Caki2 (cell line): ENCODE results near the gene ACTN1. TPM values are rescaled to one million over a fixed set of nuclear protein-coding genes. Genes with fewer than 3 reads are reported as not detected.

Experiments used
- DNase-seq: peaks from one replicate; pipeline ENCODE4 v3.0.0-alpha.2; 2015; ENCODE audit warnings: low read depth
- in situ Hi-C: cut with HindIII; loops from 2 replicates; pipeline ENCODE4 v1.10.0; 2016; ENCODE audit warnings: low sequenced_read_pairs, low pct_unique_long_range_greater_than_20kb, mixed read lengths
- total RNA-seq: library from RNA; depleted of rRNA; stranded (reverse); fragments of >200 nt; shearing (Covaris generic); gene quantifications from 2 replicates; pipeline ENCODE4 v1.2.3, GENCODE V29; 2014; ENCODE audit warnings: low replicate concordance

The ACTN1 gene
- total RNA-seq, 1 experiment from 2014 or later: 57.0 TPM

DNA sequence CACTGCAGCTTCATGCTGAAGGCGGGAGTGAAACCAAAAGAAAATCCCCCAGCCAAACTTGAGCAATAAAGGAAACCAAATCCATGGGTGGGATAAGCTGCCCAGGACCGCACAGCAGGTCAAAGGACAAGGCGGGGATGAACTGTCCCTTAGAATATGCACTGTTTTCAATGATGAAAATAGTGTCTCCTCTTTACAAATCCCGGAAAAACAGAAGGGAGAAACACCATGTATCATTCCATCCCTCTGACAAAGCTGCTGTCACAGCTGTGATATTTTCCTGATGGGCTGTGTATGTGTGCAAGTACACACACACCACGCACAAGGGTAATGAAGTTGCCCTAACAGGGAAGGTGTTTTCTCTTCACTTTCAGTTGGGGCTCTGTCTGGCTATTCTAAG lies 70.3 kb downstream of the ACTN1 start:
- in situ Hi-C loops: no loop called here
- DNase-seq: no peak

DNA sequence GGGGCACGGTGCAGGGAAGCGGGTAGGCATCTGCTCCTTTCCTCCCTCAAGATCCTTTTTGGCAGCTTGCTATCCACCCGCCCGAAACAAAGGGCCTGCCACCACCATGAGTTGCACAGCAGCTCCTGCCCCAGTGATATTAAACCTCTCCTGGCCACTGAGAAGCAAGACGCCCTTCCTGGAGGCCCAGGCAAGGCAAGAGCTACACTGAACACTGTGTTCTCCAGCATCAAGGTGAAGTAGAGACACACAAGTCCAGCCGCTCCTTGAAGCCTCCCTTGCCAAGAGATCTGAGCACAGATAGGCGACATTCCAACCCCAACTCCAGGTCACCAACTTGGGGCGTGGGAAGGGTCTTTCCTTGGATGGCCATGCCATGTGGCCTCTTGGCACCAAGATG lies 70.9 kb downstream of the ACTN1 start:
- no peak for DNase-seq
- in situ Hi-C loops: no loop called here

GRCh38 chr14:68906439-68906838 lies 72.7 kb downstream of the ACTN1 start:
- DNase-seq: no peak
- in situ Hi-C loops: no loop called here

- DNase-seq: no peak
- in situ Hi-C loops: no loop called here
These were observed 73.8 kb downstream of the ACTN1 start for GRCh38 chr14:68905107-68905895.

- in situ Hi-C loops: no loop called here
These were observed 76.7 kb downstream of the ACTN1 start for GRCh38 chr14:68902357-68902756.

DNA sequence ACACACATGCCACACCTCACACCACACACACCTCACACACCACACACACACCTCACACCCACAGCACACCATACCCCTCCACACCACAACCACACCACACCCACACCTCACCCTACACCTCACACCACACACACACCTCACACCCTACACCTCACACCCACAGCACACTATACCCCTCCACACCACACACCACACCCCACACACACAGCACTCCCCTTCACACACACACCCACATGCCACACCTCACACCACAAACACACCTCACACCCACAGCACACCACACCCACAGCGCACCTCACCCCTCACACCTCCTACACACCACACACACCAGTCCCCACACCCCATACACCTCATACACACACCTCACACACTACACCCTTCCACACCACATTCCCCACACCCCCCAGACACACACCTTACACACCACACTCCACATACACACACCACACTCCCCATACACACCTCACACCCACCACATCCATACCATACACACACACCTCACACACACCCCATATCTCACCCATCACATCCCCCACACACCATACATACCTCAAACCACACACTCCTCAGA lies 80.0 kb downstream of the ACTN1 start:
- DNase-seq: no peak

More at GRCh38 chr14:68902357-68902756, 76.7 kb downstream of the ACTN1 start:
- DNase-seq: no peak

DNA sequence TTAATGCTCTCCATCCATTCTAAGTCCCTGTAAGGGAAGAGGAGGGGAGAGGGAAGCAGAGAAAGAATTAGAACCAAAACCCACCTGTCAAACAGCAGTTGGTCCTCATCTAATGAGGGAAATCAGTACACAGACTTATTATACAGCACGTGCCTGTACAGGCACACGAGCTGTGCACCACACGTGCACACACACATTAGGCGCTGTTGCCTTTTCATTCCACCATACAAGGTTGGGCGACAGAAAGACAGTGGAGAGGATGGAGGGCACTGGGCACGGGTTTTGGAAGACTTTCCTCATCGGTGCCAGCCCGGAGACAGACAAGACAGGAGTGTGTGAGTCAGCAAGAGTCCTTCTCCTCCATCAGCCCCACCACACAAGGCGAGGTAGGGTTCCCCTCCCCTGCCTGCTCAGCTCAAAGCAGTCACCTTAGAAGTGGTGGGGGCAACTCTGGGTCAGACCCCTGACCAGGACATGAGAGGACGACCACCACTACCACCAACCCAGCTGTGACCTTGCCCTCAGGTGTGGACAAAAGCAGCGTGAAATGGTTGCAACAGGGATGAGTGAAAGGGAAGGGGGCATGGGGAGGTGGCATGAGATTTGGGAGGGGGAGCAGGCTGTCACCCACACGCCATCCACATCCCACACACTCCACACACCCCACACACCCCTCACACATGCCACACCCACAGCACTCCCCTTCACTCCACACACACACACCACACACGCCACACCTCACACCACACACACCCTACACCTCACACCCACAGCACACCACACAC lies 80.7 kb downstream of the ACTN1 start:
- DNase-seq: no peak
- in situ Hi-C loops: no loop called here

More for the DNA sequence above, 80.0 kb downstream of the ACTN1 start:
- in situ Hi-C loops: no loop called here

- DNase-seq: no peak
- in situ Hi-C loops: no loop called here
These were observed 81.4 kb downstream of the ACTN1 start for GRCh38 chr14:68897559-68898155.

- in situ Hi-C loops: no loop called here
- no peak for DNase-seq
These were observed 83.0 kb downstream of the ACTN1 start for GRCh38 chr14:68896132-68896531.

GRCh38 chr14:68894802-68895703 lies 84.0 kb downstream of the ACTN1 start:
- in situ Hi-C loops: no loop called here
- no peak for DNase-seq

DNA sequence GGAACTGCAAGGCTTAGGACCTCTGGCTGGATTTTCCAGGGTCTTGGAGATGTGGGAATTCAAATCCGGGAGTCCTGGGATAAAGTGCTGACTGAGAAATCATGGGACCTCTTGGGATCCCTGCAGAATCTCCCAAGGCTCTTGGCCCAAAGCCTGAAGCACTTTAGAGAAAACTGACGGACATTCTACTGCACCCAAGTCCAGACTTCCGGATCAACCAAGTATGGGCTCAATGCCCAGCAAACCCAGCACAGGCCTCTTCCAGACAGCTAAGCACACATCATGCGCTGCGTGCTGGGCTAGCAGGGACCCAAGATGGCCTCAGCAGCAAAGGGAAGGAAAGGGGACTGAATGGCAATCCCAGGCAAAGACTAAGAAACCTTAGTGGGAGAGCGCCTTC lies 85.0 kb downstream of the ACTN1 start:
- in situ Hi-C loops: no loop called here
- no peak for DNase-seq

DNA sequence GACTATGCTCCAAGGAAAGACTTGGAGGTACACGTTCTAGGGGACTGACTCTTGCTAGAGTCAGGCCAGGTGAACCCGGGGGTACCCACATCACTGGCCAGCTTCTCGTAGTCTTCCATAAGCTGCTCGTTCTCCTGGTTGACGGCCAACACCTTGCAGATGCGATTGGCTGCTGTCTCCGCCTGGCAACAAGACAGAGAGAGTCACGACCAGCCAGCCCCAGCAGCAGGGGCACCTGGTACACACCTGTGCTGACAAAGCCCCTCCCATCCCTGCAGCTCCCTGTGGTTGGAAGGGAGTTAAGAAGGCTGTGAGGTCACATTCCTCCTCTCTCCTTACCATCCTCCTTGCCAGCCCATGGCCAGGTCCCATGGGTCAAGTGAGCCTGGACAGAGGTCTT lies 85.5 kb downstream of the ACTN1 start:
- no peak for DNase-seq
- in situ Hi-C loops: no loop called here

GRCh38 chr14:68892961-68893360 lies 86.1 kb downstream of the ACTN1 start:
- in situ Hi-C loops: no loop called here
- no peak for DNase-seq

DNA sequence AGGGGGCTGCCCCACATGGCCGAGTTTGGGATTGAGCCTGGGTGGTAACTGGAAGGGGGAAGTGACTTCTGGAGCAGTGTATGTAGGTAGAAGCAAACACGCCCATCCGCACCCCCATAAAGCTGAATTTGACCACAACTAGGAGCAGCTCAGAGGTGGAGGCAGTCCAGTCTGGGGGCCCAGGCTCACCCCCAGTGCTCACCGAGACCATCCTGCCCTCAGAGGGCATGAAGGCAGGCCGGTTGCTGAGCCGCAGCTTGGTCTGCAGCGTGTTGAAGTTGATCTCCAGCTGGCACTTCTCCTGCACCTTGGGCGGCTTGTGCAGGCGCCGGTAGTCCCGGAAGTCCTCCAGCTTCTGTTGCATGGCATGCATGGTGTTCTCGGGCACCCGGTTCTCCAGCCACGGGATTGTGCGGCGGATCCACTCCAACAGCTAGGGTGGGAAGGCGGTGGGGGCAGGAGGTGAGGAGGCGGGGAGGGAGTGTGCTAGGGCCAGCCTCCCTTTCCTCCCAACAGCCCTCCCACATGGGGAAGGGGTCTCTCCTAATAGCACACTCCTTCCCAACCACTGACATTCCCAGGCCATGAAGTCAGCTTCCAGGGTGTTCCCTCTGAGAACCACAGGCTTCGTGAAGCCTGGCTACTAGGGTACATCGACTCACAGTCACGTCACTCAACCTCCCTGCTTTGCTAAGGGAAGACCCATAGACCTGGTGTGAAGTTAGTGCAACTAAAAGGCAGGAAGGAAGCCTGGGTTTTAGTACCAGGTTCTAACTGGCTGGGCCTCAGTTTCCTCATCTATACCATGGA lies 87.0 kb downstream of the ACTN1 start:
- in situ Hi-C loops: no loop called here
- DNase-seq: no peak

DNA sequence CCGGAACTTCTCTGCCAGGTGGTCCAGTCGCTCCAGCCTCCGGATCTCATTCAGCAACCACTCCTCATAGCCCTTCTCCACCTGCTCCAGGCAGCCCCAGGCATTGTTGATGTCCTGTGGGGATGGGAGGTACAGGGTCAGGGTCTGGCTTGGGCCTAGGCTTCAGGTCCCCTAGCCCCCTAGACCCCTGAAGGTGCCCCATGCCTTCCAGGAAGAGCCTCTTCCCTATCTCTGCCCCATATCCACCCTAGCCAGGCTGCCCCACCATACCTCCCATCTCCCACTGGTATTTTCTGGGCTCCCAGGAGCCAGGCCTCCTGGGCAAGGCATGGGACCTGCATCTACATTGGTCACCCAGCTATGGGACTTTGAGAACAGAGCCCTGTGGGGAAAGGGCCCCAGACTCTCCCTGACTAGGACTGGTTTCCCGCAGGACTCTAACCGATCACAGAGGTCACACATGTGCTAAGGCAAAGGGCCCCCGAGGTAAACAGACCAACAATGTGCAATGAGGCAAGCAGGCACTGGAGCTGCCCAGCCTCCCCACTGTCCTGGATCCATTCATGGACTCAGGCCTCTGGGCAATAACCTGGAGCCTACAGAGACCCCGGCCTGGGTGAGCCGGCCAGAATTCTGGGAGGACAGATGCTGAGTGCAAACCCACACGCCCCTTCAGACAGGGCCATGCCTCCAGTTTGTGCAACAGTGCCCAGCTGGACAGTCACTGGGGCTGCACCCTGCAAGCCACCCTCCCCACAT lies 88.8 kb downstream of the ACTN1 start:
- DNase-seq: no peak
- in situ Hi-C loops: no loop called here

- in situ Hi-C loops: no loop called here
These were observed 90.2 kb downstream of the ACTN1 start for GRCh38 chr14:68888883-68889282.

More at GRCh38 chr14:68888883-68889282, 90.2 kb downstream of the ACTN1 start:
- no peak for DNase-seq
